ENCODE data around the gene HS3ST3A1. TPM values are rescaled to one million over a fixed set of nuclear protein-coding genes. Genes with fewer than 3 reads are reported as not detected.

The HS3ST3A1 gene
- 1.7 TPM for total RNA-seq

DNA sequence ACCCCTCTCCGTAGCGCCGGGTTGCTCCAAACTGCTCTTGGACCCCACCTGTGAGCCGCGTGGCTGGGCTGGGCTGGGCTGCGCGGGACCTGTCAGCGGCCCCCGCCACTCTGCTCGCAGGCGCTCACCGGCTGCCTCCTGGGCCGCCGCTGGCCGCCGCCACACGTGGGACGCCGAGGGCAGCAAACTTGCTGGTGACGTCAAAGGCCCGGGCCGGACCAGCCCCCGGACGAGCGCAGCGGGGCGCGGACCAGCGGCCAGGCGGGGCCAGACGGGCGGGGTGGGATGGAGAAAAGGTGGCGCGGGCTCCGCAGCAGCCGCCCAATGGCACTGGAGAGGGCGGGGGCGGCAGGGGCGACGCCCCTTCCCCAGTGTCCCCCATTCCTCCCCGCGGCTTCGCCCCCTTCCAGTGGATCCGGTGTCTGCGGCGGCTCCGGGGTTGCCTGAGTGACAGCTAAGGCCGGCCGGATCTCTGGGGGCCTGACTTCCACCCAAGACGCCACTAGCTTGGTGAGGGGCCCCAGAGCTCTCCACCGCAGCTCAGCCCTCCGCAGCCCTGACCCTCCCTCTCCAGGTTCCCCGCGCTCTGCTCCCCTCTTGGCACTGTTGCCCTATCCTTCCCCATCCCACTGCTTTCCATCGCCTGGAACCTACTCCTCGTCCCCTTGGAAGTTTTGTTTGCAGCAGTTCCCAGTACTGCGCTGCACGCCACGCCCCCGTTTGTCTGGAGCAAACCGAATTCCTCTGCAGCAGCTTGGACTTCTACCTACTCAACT is at the start of gene HS3ST3A1:
Gene HS3ST3A1 (minus strand): TSS at position 154 of the 776 bp plus-strand sequence. CDS start 800 bp downstream, outside the sequence.
- Histone ChIP-seq H3K27me3 (ENCODE audit: insufficient read depth, low read length) (peaks cover 61% of the 10 kb centered on the region), H3K4me1 (ENCODE audit: insufficient read depth, low read length) (peaks cover 5% of the 10 kb centered on the region), H3K9me3 (ENCODE audit: low read depth, low read length) (no peaks in the 10 kb centered on the region), H3K4me3 (ENCODE audit: low read length) (no peak within 1 kb of the TSS)

DNA sequence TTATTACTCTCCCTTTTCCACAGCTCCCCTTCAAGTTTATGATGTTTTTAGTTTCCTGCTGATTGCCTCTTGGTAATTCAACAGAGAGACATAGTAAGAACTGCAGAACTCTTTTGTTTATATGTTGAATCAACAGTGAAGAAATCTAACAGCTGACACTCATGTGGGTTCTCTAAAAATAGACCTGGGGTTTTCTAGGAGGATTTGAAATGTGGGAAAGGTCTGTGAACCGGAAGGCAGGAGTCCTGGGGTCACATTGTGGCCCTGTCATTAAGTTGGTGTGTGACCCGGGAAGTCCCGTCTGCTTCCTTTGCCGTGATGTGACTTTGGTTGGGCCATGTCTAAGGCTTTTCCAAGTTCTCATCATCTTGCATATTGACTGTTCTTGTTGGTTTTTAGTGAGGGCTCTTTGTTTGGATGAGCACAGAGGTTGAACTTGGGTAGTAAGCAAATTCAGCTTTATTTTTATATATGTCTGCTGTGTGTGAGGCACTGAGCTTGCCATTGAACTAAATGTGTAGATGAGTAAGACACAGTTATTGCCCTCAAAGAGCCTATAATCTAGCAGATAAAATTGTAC is 48.5 kb upstream of the HS3ST3A1 start:
- Histone ChIP-seq H3K4me1 (ENCODE audit: insufficient read depth, low read length) (no peaks in the 10 kb centered on the region), H3K9me3 (ENCODE audit: low read depth, low read length) (no peaks in the 10 kb centered on the region), H3K27me3 (ENCODE audit: insufficient read depth, low read length) (no peaks in the 10 kb centered on the region), H3K4me3 (ENCODE audit: low read length) (no peak overlapping the region)

DNA sequence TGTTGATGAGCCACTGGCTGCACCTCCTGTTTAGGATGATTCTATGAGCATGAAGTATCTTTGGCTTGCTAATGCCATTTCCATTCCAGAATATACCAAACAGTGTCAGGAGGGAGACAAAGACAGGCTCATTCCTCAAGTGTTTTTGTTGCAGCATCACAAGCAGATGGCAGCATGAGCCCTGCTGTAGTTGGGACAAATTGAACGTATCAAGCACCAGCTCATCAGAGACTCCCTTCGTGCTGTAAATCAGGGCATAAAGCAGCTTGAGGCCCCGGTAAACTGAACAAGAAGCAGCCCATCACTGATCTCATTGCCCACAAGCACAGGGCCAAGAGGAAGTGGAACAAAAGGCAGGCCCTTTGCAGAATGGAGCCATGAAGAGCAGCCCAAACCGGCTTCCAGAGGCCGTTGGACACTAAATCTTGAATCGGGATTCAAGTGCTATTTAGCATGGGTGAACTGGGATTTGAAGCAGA is 45.9 kb upstream of the HS3ST3A1 start:
- Histone ChIP-seq H3K27me3 (ENCODE audit: insufficient read depth, low read length) (no peaks in the 10 kb centered on the region), H3K9me3 (ENCODE audit: low read depth, low read length) (no peaks in the 10 kb centered on the region), H3K4me1 (ENCODE audit: insufficient read depth, low read length) (no peaks in the 10 kb centered on the region), H3K4me3 (ENCODE audit: low read length) (no peak overlapping the region)

- H3K27me3 ChIP-seq (ENCODE audit: insufficient read depth, low read length): no peaks in the 10 kb centered on the region
- H3K4me1 ChIP-seq (ENCODE audit: insufficient read depth, low read length): no peaks in the 10 kb centered on the region
- no peaks in the 10 kb centered on the region for H3K9me3 ChIP-seq (ENCODE audit: low read depth, low read length)
- H3K4me3 ChIP-seq (ENCODE audit: low read length): no peak overlapping the region
Measured at GRCh38 chr17:13646969-13647542, 45.3 kb upstream of the HS3ST3A1 start.

DNA sequence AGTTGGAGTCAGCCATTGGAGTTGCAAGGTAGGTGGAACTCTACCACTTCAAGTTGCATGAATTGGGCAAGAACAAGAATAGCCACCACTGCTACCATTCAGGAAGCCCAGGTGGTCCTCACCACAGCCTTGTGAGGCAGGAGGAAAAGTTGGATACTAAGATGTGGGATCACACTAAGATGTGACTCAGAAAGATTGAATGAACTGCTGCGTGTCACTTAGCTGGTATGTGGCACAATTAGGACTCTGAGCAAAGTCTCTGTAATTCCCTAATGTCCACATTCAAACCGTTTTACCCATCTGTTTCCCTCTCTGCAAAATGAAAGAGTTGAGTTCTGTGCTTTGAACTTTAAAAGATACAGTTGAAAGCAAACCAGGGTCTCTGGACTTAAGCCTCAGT is 44.7 kb upstream of the HS3ST3A1 start:
- Histone ChIP-seq H3K27me3 (ENCODE audit: insufficient read depth, low read length) (no peaks in the 10 kb centered on the region), H3K4me1 (ENCODE audit: insufficient read depth, low read length) (no peaks in the 10 kb centered on the region), H3K4me3 (ENCODE audit: low read length) (no peak overlapping the region), H3K9me3 (ENCODE audit: low read depth, low read length) (no peaks in the 10 kb centered on the region)

DNA sequence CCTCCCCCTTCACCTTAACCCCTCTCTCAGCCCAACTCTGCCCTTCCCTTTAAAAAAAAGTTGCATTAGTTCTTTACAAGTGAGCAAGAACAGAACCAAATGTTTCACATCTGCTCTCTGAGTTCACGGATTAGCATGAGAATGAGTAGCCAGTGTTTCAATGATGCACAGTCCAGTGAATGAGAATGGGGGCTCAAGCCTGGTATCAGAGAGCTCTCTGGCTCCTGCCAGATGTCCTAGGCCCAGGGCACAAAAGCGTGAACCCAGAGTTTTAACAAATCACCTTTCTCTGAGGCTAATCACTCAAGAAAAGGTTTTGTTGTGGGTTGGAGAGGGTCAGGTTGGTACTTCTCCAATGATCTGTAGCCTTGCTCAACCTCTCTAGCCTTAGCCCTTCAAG is 41.5 kb upstream of the HS3ST3A1 start:
- no peak overlapping the region for H3K4me3 ChIP-seq (ENCODE audit: low read length)
- H3K9me3 ChIP-seq (ENCODE audit: low read depth, low read length): no peaks in the 10 kb centered on the region
- no peaks in the 10 kb centered on the region for H3K4me1 ChIP-seq (ENCODE audit: insufficient read depth, low read length)
- peaks cover 3% of the 10 kb centered on the region for H3K27me3 ChIP-seq (ENCODE audit: insufficient read depth, low read length)

GRCh38 chr17:13642188-13642587 is 40.5 kb upstream of the HS3ST3A1 start:
- Histone ChIP-seq H3K4me1 (ENCODE audit: insufficient read depth, low read length) (no peaks in the 10 kb centered on the region), H3K27me3 (ENCODE audit: insufficient read depth, low read length) (peaks cover 3% of the 10 kb centered on the region), H3K4me3 (ENCODE audit: low read length) (no peak overlapping the region), H3K9me3 (ENCODE audit: low read depth, low read length) (no peaks in the 10 kb centered on the region)

- Histone ChIP-seq H3K4me3 (ENCODE audit: low read length) (no peak overlapping the region), H3K27me3 (ENCODE audit: insufficient read depth, low read length) (peaks cover 3% of the 10 kb centered on the region), H3K9me3 (ENCODE audit: low read depth, low read length) (no peaks in the 10 kb centered on the region), H3K4me1 (ENCODE audit: insufficient read depth, low read length) (no peaks in the 10 kb centered on the region)
Measured at GRCh38 chr17:13640551-13640950, 38.8 kb upstream of the HS3ST3A1 start.

DNA sequence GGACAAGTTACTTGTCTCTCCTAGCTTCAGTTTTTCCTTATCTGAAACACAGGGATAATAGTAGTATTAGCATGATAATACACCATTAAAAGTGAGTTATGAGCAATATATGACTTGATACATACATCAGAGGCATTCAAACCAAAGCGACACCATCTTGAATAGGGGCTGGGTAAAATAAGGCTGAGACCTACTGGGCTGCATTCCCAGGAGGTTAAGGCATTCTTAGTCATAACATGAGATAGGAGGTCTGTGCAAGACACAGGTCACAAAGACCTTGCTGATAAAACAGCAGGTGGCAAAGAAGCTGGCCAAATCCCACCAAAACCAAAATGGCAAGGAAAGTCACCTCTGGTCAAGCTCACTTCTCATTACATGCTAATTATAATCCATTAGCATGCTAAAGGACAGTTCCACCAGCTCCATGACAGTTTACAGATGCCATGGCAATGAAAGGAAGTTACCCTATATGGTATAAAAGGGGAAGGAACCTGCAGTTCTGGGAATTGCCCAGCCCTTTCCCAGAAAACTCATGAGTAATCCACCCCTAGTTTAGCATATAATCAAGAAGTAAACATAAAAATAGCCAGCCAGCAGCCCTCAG is 37.2 kb upstream of the HS3ST3A1 start:
- no peaks in the 10 kb centered on the region for H3K9me3 ChIP-seq (ENCODE audit: low read depth, low read length)

DNA sequence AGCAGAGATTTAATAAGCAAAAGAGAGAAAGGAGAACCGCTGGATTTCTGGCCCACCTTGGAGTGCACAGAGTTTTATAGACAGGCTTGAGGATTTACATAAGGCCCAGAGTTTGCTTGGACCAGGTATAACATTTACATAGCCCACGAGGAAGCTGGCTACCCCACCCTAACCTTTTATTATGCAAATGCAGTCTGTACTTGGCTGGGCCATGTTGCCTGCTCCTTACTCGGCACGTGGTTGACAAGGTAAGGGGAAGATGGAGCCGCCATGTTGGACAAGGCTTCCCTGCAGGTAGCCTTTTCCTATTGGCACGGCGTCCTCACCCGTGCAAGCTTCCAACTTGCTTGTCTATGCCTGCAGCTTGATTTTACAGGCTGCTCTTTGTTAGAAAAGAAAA is 35.2 kb upstream of the HS3ST3A1 start:
- Histone ChIP-seq H3K9me3 (ENCODE audit: low read depth, low read length) (no peaks in the 10 kb centered on the region), H3K4me3 (ENCODE audit: low read length) (no peak overlapping the region), H3K27me3 (ENCODE audit: insufficient read depth, low read length) (peaks cover 3% of the 10 kb centered on the region), H3K4me1 (ENCODE audit: insufficient read depth, low read length) (no peaks in the 10 kb centered on the region)

More for the DNA sequence above, 37.2 kb upstream of the HS3ST3A1 start:
- H3K4me3 ChIP-seq (ENCODE audit: low read length): no peak overlapping the region
- peaks cover 3% of the 10 kb centered on the region for H3K27me3 ChIP-seq (ENCODE audit: insufficient read depth, low read length)
- H3K4me1 ChIP-seq (ENCODE audit: insufficient read depth, low read length): no peaks in the 10 kb centered on the region

DNA sequence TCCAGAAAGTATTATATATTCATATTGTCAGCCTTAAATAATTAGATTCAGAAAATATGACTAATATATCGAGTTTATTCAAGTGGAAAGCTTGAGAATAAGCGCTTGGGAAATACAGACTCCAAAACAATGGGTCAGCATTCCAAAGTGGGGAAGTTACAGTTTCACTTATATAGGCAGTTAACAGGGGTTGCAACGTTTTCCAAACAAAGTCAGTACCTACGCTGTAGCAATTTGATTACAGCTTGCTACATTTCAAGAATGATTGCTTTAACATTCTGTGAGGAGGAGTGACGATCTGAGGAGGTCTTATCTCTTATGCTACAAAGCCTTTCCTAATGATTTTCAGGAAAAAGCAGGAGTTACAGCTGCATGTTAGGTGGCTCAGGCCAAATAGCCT is 34.2 kb upstream of the HS3ST3A1 start:
- Histone ChIP-seq H3K9me3 (ENCODE audit: low read depth, low read length) (no peaks in the 10 kb centered on the region), H3K4me3 (ENCODE audit: low read length) (no peak overlapping the region), H3K4me1 (ENCODE audit: insufficient read depth, low read length) (no peaks in the 10 kb centered on the region), H3K27me3 (ENCODE audit: insufficient read depth, low read length) (peaks cover 3% of the 10 kb centered on the region)

DNA sequence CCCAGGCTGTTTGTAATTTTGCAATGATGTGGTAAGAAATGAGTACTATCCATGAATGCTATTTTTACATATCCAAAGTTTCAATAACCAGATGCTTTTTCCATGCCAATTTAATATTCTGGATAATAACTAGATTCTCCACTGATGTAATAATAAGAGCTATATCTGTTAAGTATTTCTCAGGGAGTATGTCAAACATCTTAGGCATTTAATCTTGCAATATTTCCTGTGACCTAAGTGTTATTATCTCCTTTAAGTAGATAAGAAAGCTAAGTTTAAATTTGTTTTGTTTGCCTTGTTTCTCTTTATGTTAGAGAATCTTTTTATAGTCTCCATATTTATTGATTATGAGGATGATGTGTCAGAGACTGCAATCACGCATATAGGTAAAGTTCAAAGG is 32.3 kb upstream of the HS3ST3A1 start:
- Histone ChIP-seq H3K4me3 (ENCODE audit: low read length) (no peak overlapping the region), H3K27me3 (ENCODE audit: insufficient read depth, low read length) (no peaks in the 10 kb centered on the region), H3K4me1 (ENCODE audit: insufficient read depth, low read length) (no peaks in the 10 kb centered on the region), H3K9me3 (ENCODE audit: low read depth, low read length) (no peaks in the 10 kb centered on the region)

DNA sequence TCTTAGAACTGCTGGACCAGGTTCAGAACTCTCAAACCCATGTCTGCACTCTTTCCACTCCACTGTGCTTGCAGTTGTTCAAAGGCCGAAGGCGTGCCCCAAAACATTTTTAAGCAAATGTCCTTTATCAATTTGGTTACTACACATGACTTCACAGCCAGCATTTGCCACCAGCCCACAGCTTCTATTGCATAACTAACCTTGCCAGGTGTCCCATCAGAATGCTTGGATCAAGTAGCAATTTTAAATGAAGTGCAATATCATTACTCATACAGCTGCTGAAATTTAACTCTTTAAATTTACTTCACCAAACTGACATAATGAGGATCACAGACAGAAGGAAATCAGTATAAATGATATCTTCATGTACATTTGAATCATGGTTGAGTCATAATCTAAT is 29.8 kb upstream of the HS3ST3A1 start:
- no peaks in the 10 kb centered on the region for H3K9me3 ChIP-seq (ENCODE audit: low read depth, low read length)
- H3K4me3 ChIP-seq (ENCODE audit: low read length): no peak overlapping the region
- no peaks in the 10 kb centered on the region for H3K27me3 ChIP-seq (ENCODE audit: insufficient read depth, low read length)
- H3K4me1 ChIP-seq (ENCODE audit: insufficient read depth, low read length): no peaks in the 10 kb centered on the region

GRCh38 chr17:13626703-13627102 is 25.0 kb upstream of the HS3ST3A1 start:
- Histone ChIP-seq H3K9me3 (ENCODE audit: low read depth, low read length) (no peaks in the 10 kb centered on the region), H3K4me1 (ENCODE audit: insufficient read depth, low read length) (no peaks in the 10 kb centered on the region), H3K4me3 (ENCODE audit: low read length) (no peak overlapping the region), H3K27me3 (ENCODE audit: insufficient read depth, low read length) (no peaks in the 10 kb centered on the region)

- H3K4me1 ChIP-seq (ENCODE audit: insufficient read depth, low read length): no peaks in the 10 kb centered on the region
- no peak overlapping the region for H3K4me3 ChIP-seq (ENCODE audit: low read length)
- H3K9me3 ChIP-seq (ENCODE audit: low read depth, low read length): no peaks in the 10 kb centered on the region
- H3K27me3 ChIP-seq (ENCODE audit: insufficient read depth, low read length): peaks cover 3% of the 10 kb centered on the region
Measured at GRCh38 chr17:13619462-13619861, 17.7 kb upstream of the HS3ST3A1 start.
